ENCODE data around the gene SLC12A7. TPM values are rescaled to one million over a fixed set of nuclear protein-coding genes. Genes with fewer than 3 reads are reported as not detected.

SLC12A7 gene
- total RNA-seq, 2 experiments from 2014 or later: 0.06 TPM; not detected in 1

DNA sequence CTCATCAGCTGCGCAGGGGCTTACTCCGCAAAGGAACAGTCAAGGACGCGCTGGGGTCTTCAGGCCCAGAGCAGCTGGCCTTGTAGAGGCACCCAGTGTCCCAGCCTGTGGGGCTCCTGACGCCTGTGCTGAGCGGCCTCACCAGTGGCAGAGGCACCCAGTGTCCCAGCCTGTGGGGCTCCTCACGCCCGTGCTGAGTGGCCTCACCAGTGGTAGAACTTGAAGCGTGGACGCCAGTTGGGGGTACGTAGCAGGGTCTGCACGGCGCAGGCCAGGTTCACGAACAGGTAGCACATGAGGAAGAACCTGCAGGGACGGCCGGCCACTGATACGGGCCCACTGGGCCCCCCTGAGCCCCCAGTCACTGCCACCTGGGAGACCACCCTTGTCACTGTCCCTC lies 35.9 kb downstream of the SLC12A7 start:
- no peaks in the 10 kb centered on the region for H4K20me1 ChIP-seq (ENCODE audit: insufficient read depth, low read length)
- H3K9me2 ChIP-seq (ENCODE audit: insufficient read depth, low read length): no peaks in the 10 kb centered on the region
- no peak overlapping the region for H3K4me2 ChIP-seq (ENCODE audit: low read length)
- ChIA-PET CTCF (ENCODE audit: unreplicated experiment) (no interaction called here), POLR2A (no interaction called here)
- H3K36me3 ChIP-seq (ENCODE audit: insufficient read depth, low read length): no peaks in the 10 kb centered on the region
- no peaks in the 10 kb centered on the region for H3K4me1 ChIP-seq (ENCODE audit: insufficient read depth, low read length, poor library complexity, severe bottlenecking)
- no peak overlapping the region for H3K27ac ChIP-seq (ENCODE audit: low read depth, low read length, poor library complexity, severe bottlenecking)
- H3K79me2 ChIP-seq (ENCODE audit: insufficient read depth, low read depth, low read length): no peaks in the 10 kb centered on the region
- no peak for DNase-seq (ENCODE audit: low spot score)
- no TSS peak for BruUV-seq (replicated peaks)
- H2AFZ ChIP-seq (ENCODE audit: low read length): no peak overlapping the region
- TF ChIP-seq, protein P1, sequence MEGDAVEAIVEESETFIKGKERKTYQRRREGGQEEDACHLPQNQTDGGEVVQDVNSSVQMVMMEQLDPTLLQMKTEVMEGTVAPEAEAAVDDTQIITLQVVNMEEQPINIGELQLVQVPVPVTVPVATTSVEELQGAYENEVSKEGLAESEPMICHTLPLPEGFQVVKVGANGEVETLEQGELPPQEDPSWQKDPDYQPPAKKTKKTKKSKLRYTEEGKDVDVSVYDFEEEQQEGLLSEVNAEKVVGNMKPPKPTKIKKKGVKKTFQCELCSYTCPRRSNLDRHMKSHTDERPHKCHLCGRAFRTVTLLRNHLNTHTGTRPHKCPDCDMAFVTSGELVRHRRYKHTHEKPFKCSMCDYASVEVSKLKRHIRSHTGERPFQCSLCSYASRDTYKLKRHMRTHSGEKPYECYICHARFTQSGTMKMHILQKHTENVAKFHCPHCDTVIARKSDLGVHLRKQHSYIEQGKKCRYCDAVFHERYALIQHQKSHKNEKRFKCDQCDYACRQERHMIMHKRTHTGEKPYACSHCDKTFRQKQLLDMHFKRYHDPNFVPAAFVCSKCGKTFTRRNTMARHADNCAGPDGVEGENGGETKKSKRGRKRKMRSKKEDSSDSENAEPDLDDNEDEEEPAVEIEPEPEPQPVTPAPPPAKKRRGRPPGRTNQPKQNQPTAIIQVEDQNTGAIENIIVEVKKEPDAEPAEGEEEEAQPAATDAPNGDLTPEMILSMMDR (conservative IDR thresholded peaks at IDR 0.05; ENCODE audit: low read length): no peak
- TF ChIP-seq EZH2phosphoT487 (IDR thresholded peaks at IDR 0.05; ENCODE audit: borderline replicate concordance, low read depth, low read length): no peak
- no peak overlapping the region for H3K4me3 ChIP-seq (ENCODE audit: low read depth, low read length, poor library complexity, severe bottlenecking)
- no peaks in the 10 kb centered on the region for H3K9me3 ChIP-seq (ENCODE audit: low read length)
- intact Hi-C loops (cut with micrococcal nuclease; ENCODE audit: unreplicated experiment): no loop called here

DNA sequence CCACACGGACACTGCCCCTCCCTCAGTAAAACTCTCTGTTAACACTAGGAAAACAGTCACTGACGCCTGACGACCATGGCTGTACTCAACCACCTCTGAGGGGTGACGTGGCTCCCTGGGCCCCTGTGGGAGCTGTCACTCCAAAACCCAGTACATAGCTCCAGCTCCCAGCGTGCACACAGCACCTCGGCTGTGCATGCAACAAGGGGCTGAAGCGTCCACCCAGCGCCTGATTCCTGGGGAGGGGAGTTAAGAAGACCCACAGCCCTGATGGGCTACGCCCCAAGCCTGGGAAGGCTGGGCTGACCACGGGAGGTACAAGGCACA lies 36.3 kb downstream of the SLC12A7 start:
- Histone ChIP-seq H3K4me1 (ENCODE audit: insufficient read depth, low read length, poor library complexity, severe bottlenecking) (no peaks in the 10 kb centered on the region), H4K20me1 (ENCODE audit: insufficient read depth, low read length) (no peaks in the 10 kb centered on the region), H3K4me2 (ENCODE audit: low read length) (no peak overlapping the region), H3K27ac (ENCODE audit: low read depth, low read length, poor library complexity, severe bottlenecking) (no peak overlapping the region), H3K36me3 (ENCODE audit: insufficient read depth, low read length) (no peaks in the 10 kb centered on the region), H2AFZ (ENCODE audit: low read length) (no peak overlapping the region), H3K9me3 (ENCODE audit: low read length) (no peaks in the 10 kb centered on the region), H3K9me2 (ENCODE audit: insufficient read depth, low read length) (no peaks in the 10 kb centered on the region), H3K79me2 (ENCODE audit: insufficient read depth, low read depth, low read length) (no peaks in the 10 kb centered on the region), H3K4me3 (ENCODE audit: low read depth, low read length, poor library complexity, severe bottlenecking) (no peak overlapping the region)
- no peak for TF ChIP-seq EZH2phosphoT487 (IDR thresholded peaks at IDR 0.05; ENCODE audit: borderline replicate concordance, low read depth, low read length)
- TF ChIP-seq, protein P1 (conservative IDR thresholded peaks at IDR 0.05; ENCODE audit: low read length): no peak
- intact Hi-C loops (cut with micrococcal nuclease; ENCODE audit: unreplicated experiment): no loop called here
- BruUV-seq (replicated peaks): no TSS peak
- ChIA-PET CTCF (ENCODE audit: unreplicated experiment) (no interaction called here), POLR2A (no interaction called here)
- no peak for DNase-seq (ENCODE audit: low spot score)

DNA sequence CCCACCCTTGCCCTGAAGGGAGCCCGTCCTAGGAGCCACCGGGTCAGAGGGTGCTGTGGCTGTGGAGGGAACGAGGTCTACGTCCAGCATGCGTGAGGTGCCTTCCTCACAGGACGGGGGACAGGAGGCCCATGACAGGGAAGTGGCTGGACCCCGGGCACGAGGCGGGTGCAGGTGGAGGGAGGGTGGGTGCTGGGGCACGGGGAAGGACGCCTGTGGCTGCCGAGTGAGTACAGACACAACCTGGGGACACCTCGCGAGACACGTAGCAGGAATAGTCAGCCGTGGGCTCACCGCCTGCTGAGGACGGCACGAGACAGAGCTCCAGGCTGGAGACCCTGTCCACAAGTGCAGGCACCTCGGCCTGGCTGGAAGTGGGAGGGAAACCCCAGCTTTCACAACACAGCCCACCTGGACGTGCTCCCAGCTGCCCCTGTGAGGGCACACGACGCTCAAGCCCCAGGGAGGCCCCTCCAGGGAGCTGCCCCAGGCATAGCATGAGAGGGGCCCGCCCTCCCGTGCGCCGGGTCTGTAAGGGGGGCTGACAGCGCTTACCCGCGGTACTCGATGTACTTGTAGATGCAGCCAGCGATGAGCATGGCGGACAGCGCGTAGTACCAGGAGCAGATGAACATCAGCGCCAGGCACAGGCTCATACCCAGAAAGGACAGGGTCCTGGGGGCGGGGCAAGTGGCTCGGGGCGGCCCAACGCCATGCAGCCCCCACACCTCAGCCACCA lies 36.9 kb downstream of the SLC12A7 start:
- DNase-seq (ENCODE audit: low spot score): no peak
- no peaks in the 10 kb centered on the region for H3K36me3 ChIP-seq (ENCODE audit: insufficient read depth, low read length)
- TF ChIP-seq, protein P1 (conservative IDR thresholded peaks at IDR 0.05; ENCODE audit: low read length): no peak
- no peak for TF ChIP-seq EZH2phosphoT487 (IDR thresholded peaks at IDR 0.05; ENCODE audit: borderline replicate concordance, low read depth, low read length)
- intact Hi-C loops (cut with micrococcal nuclease; ENCODE audit: unreplicated experiment): no loop called here
- H3K4me3 ChIP-seq (ENCODE audit: low read depth, low read length, poor library complexity, severe bottlenecking): no peak overlapping the region
- no peaks in the 10 kb centered on the region for H3K9me3 ChIP-seq (ENCODE audit: low read length)
- H3K9me2 ChIP-seq (ENCODE audit: insufficient read depth, low read length): no peaks in the 10 kb centered on the region
- CTCF ChIA-PET (ENCODE audit: unreplicated experiment): no interaction called here
- no peaks in the 10 kb centered on the region for H3K4me1 ChIP-seq (ENCODE audit: insufficient read depth, low read length, poor library complexity, severe bottlenecking)
- H4K20me1 ChIP-seq (ENCODE audit: insufficient read depth, low read length): no peaks in the 10 kb centered on the region
- no peak overlapping the region for H2AFZ ChIP-seq (ENCODE audit: low read length)
- no peak overlapping the region for H3K27ac ChIP-seq (ENCODE audit: low read depth, low read length, poor library complexity, severe bottlenecking)
- no peaks in the 10 kb centered on the region for H3K79me2 ChIP-seq (ENCODE audit: insufficient read depth, low read depth, low read length)
- H3K4me2 ChIP-seq (ENCODE audit: low read length): no peak overlapping the region
- POLR2A ChIA-PET: no interaction called here
- no TSS peak for BruUV-seq (replicated peaks)
